GM12878 (cell line): Measurements from ENCODE around the gene RUNDC3A. TPM values are rescaled to one million over a fixed set of nuclear protein-coding genes. Genes with fewer than 3 reads are reported as not detected.
A peak's percentile ranks its signal among the peaks of the same experiment; 100 is the strongest.

Experiments used
- ATAC-seq: fragments of 200-7000 bp; cut with Tn5 transposase; 3 replicates; pipeline ENCODE4 v1.9.1; 2020; ENCODE audit warnings: mild to moderate bottlenecking, moderate library complexity
- BruUV-seq: library from RNA; stranded (reverse); fragments of 400-500 nt; replicated peaks from 2 replicates; lab custom pipeline; 2021; lab: Mats Ljungman, UMichigan
- CTCF ChIA-PET: fragments of 300-600 bp; sonication (Branson Sonifier 250); formaldehyde crosslinking; extraction: SDS; loops from one replicate; lab custom pipeline; 2021; ENCODE audit warnings: inconsistent platforms; lab: Yijun Ruan, JAX
- POLR2A ChIA-PET: fragments of 350-600 bp; formaldehyde crosslinking; extraction: SDS; loops from one replicate; lab custom pipeline; 2021; ENCODE audit warnings: inconsistent platforms; lab: Charles Lee
- RAD21 ChIA-PET: fragments of 300-600 bp; sonication (Branson Sonifier 250); formaldehyde crosslinking; loops from one replicate; lab custom pipeline; 2023; ENCODE audit warnings: antibody characterized with exemption; ENCODE audit not compliant: unreplicated experiment; lab: Charles Lee
- SMC1A ChIA-PET: fragments of 300-600 bp; sonication (Branson Sonifier 250); formaldehyde crosslinking; loops from one replicate; lab custom pipeline; 2023; ENCODE audit not compliant: unreplicated experiment, uncharacterized antibody; lab: Charles Lee
- DNase-seq: peaks from one replicate; pipeline ENCODE4 v3.0.0-alpha.2; 2011; ENCODE audit warnings: low read depth, low spot score
- FAIRE-seq: peaks from 3 replicates; lab custom pipeline; 2011; peaks lifted over from hg19 to GRCh38; lab: Jason Lieb, UNC
- H2AFZ ChIP-seq: 2 replicates; pipeline ENCODE4 v1.6.0; 2011; ENCODE audit warnings: low read depth, low read length, control low read depth; ENCODE audit not compliant: control insufficient read depth
- H3K27ac ChIP-seq: 2 replicates; pipeline ENCODE4 v1.5.1; 2011; ENCODE audit warnings: control low read depth; ENCODE audit not compliant: control insufficient read depth, insufficient read depth
- H3K27me3 ChIP-seq, 2 experiments: replicated peaks in 1 of 2; 2 replicates each; pipeline versions ENCODE4 v1.6.0 to v1.6.1; 2011; ENCODE audit warnings: low read length in 1 of 2; ENCODE audit not compliant: control insufficient read depth in 2 of 2, insufficient read depth in 2 of 2
- H3K36me3 ChIP-seq, 2 experiments: 2 replicates each; pipeline ENCODE4 v1.5.1; 2011; ENCODE audit warnings: low read length in 1 of 2; ENCODE audit not compliant: control insufficient read depth in 2 of 2, insufficient read depth in 2 of 2
- H3K4me1 ChIP-seq: 2 replicates; pipeline ENCODE4 v1.6.1; 2011; ENCODE audit warnings: mild to moderate bottlenecking, low read length, moderate library complexity, mixed read lengths; ENCODE audit not compliant: control insufficient read depth, insufficient read depth
- H3K4me2 ChIP-seq: 2 replicates; pipeline ENCODE4 v1.6.0; 2011; ENCODE audit warnings: control low read depth; ENCODE audit not compliant: control insufficient read depth, insufficient read depth
- H3K4me3 ChIP-seq: fragments of 200-600 bp; sonication (generic); 2 replicates; pipeline ENCODE4 v1.5.1; 2016
- H3K79me2 ChIP-seq: 2 replicates; pipeline ENCODE4 v1.6.0; 2011; ENCODE audit warnings: low read length; ENCODE audit not compliant: control insufficient read depth, insufficient read depth
- H3K9ac ChIP-seq: 2 replicates; pipeline ENCODE4 v1.8.0; 2011; ENCODE audit warnings: low read length, control low read depth, mixed read lengths; ENCODE audit not compliant: control insufficient read depth, insufficient read depth
- H3K9me3 ChIP-seq: replicated peaks from 3 replicates; pipeline ENCODE4 v1.5.1; 2011; ENCODE audit warnings: mild to moderate bottlenecking, low read length; ENCODE audit not compliant: control insufficient read depth, insufficient read depth
- H4K20me1 ChIP-seq: 2 replicates; pipeline ENCODE4 v1.6.0; 2011; ENCODE audit not compliant: control insufficient read depth, insufficient read depth
- CHD4 ChIP-seq: fragments of 200-600 bp; sonication (generic); IDR thresholded peaks from 2 replicates; pipeline ENCODE4 v1.6.1; 2016; ENCODE audit warnings: mild to moderate bottlenecking
- HDAC2 ChIP-seq: fragments of 200-600 bp; sonication (generic); IDR thresholded peaks from 2 replicates; pipeline ENCODE4 v1.6.1; 2017
- IRF4 ChIP-seq: IDR thresholded peaks from 2 replicates; pipeline ENCODE4 v1.6.1; 2011; ENCODE audit warnings: low read depth, low read length
- RAD21 ChIP-seq: IDR thresholded peaks from 2 replicates; pipeline ENCODE4 v1.6.1; 2011; ENCODE audit warnings: mild to moderate bottlenecking, low read depth, low read length, moderate library complexity; ENCODE audit not compliant: insufficient read depth
- RBBP5 ChIP-seq: fragments of 200-600 bp; sonication (generic); conservative IDR thresholded peaks from 2 replicates; pipeline ENCODE4 v1.6.1; 2016
- SIN3A ChIP-seq: IDR thresholded peaks from 2 replicates; pipeline ENCODE4 v1.6.1; 2012; ENCODE audit warnings: low read depth, low read length, improper control_type of control experiment
- SMARCA5 ChIP-seq: fragments of 450-650 bp; IDR thresholded peaks from 2 replicates; pipeline ENCODE4 v1.6.1; 2017; ENCODE audit warnings: mild to moderate bottlenecking
- SMC3 ChIP-seq: IDR thresholded peaks from 2 replicates; pipeline ENCODE4 v1.6.1; 2011; ENCODE audit warnings: low read length, improper control_type of control experiment, borderline replicate concordance
- TAF1 ChIP-seq: IDR thresholded peaks from 2 replicates; pipeline ENCODE4 v1.6.1; 2011; ENCODE audit warnings: mild to moderate bottlenecking, low read depth, low read length, borderline replicate concordance
- TCF3 ChIP-seq: IDR thresholded peaks from 2 replicates; pipeline ENCODE4 v1.6.1; 2012; ENCODE audit warnings: low read depth, mild to moderate bottlenecking, low read length, borderline replicate concordance; ENCODE audit not compliant: insufficient read depth
- YY1 ChIP-seq: IDR thresholded peaks from 2 replicates; pipeline ENCODE4 v1.6.1; 2011; ENCODE audit warnings: low read depth, mild to moderate bottlenecking, low read length
- WGBS: methylation state at CpG from one replicate; pipeline ENCODE4 v1.1.6; 2016; ENCODE audit warnings: low lambda C conversion rate; ENCODE audit not compliant: insufficient replicate concordance, insufficient coverage; ENCODE audit errors: missing lambda C conversion rate; 5-methylcytosine and 5-hydroxymethylcytosine counted together
- in situ Hi-C: fragments of 300-500 bp; cut with MboI; formaldehyde crosslinking; loops from 9 replicates; pipeline ENCODE4 v1.14.3; 2018; ENCODE audit warnings: mixed read lengths
- intact Hi-C: fragments of 100-400 bp; cut with micrococcal nuclease; formaldehyde crosslinking; loops from one replicate; pipeline ENCODE4 v1.14.2; 2022; ENCODE audit not compliant: unreplicated experiment
- polyA plus RNA-seq, 11 experiments: library from polyadenylated mRNA; depleted of rRNA in 4 of 11; unstranded in 6 of 11; stranded (reverse) in 5 of 11; fragments of >200 nt; fragmentation: Nextera tagmentation in 4 of 11; fragmentation: Illumina TruSeq in 1 of 11; extraction: Ambion mirVana in 4 of 11; extraction: Trizol in 1 of 11; gene quantifications; 1 replicate in 1 of 11; 2 replicates in 10 of 11; pipeline versions ENCODE4 v1.2.1 to v1.2.3, GENCODE V29; 2011 to 2016; ENCODE audit warnings: inconsistent platforms in 2 of 11, missing spikeins in 2 of 11, low read depth in 1 of 11
- total RNA-seq, 4 experiments: library from RNA; depleted of rRNA in 3 of 4; stranded (reverse); fragments of >200 nt in 3 of 4; fragmentation: Illumina TruSeq in 1 of 4; extraction: Trizol in 1 of 4; gene quantifications; 2 replicates each; pipeline versions ENCODE4 v1.2.1 to v1.2.3, GENCODE V29; 2013 to 2021
- TF ChIP-seq, protein P1 (sequence below): fragments of 450-650 bp; formaldehyde crosslinking; IDR thresholded peaks from 2 replicates; pipeline ENCODE4 v1.5.0; 2022; ENCODE audit warnings: mild to moderate bottlenecking, missing genetic modification characterization
- TF ChIP-seq, protein P2 (sequence below): IDR thresholded peaks from 2 replicates; pipeline ENCODE4 v1.6.1; 2012; ENCODE audit warnings: low read depth, low read length, improper control_type of control experiment
- TF ChIP-seq, protein P3 (sequence below), 3 experiments: IDR thresholded peaks in 2 of 3; conservative IDR thresholded peaks in 1 of 3; 2 replicates each; pipeline ENCODE4 v1.5.1; 2011; ENCODE audit warnings: low read depth in 3 of 3, low read length in 3 of 3, mild to moderate bottlenecking in 3 of 3, control low read depth in 2 of 3, moderate library complexity in 2 of 3, inconsistent platforms in 1 of 3, mixed read lengths in 1 of 3; ENCODE audit not compliant: control insufficient read depth in 2 of 3, insufficient read depth in 1 of 3; ENCODE audit errors: extremely low read depth in 1 of 3

RUNDC3A gene
- total and polyA plus RNA-seq, 10 of the 15 experiments (the other 5 are each of a cell fraction or from before 2014, with no cell fraction given), result 0.07 to 0.17 TPM; not detected in 8

DNA sequence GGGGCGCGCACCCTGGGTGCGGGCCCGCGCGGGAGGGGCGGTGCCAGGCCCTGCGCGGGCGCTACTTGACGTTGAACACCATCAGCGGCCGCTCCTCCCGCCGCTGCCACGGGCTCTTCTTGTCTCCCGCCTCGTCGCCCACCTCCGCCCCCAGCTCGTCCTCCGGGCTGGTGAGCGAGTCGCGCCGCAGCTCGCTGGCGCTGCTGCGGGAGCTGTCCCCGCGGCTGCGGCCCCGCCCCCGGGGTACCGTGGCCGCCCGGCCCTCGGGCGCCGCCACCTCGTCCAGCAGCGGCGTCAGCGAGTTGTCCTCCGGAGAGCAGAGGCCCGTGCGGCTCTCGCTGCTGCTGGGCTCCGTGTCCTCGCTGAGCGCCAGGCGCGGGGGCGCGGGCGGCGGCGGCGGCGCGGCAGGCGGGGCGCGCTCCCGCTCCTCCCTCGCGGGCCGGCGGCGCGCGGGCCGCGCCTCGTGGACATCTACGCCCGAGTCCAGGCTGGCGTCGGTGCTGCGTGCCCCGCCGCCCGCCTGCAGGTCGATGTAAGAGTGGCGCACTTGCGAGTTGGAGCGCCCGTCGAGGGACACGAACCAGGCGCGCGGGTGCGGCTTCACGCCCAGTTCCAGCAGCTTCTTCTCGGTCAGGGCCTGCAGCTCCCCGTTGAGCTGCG, 45.4 kb downstream of the RUNDC3A start (continued):
- TF ChIP-seq, protein P1, sequence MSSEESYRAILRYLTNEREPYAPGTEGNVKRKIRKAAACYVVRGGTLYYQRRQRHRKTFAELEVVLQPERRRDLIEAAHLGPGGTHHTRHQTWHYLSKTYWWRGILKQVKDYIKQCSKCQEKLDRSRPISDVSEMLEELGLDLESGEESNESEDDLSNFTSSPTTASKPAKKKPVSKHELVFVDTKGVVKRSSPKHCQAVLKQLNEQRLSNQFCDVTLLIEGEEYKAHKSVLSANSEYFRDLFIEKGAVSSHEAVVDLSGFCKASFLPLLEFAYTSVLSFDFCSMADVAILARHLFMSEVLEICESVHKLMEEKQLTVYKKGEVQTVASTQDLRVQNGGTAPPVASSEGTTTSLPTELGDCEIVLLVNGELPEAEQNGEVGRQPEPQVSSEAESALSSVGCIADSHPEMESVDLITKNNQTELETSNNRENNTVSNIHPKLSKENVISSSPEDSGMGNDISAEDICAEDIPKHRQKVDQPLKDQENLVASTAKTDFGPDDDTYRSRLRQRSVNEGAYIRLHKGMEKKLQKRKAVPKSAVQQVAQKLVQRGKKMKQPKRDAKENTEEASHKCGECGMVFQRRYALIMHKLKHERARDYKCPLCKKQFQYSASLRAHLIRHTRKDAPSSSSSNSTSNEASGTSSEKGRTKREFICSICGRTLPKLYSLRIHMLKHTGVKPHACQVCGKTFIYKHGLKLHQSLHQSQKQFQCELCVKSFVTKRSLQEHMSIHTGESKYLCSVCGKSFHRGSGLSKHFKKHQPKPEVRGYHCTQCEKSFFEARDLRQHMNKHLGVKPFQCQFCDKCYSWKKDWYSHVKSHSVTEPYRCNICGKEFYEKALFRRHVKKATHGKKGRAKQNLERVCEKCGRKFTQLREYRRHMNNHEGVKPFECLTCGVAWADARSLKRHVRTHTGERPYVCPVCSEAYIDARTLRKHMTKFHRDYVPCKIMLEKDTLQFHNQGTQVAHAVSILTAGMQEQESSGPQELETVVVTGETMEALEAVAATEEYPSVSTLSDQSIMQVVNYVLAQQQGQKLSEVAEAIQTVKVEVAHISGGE (CRISPR knock-in tag), result no peak
- TF ChIP-seq TCF3, result no peak
- TF ChIP-seq, protein P2, sequence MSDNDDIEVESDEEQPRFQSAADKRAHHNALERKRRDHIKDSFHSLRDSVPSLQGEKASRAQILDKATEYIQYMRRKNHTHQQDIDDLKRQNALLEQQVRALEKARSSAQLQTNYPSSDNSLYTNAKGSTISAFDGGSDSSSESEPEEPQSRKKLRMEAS, result 0 out of 2 replicates have a peak, but pooled peaks have one; percentile 14

DNA sequence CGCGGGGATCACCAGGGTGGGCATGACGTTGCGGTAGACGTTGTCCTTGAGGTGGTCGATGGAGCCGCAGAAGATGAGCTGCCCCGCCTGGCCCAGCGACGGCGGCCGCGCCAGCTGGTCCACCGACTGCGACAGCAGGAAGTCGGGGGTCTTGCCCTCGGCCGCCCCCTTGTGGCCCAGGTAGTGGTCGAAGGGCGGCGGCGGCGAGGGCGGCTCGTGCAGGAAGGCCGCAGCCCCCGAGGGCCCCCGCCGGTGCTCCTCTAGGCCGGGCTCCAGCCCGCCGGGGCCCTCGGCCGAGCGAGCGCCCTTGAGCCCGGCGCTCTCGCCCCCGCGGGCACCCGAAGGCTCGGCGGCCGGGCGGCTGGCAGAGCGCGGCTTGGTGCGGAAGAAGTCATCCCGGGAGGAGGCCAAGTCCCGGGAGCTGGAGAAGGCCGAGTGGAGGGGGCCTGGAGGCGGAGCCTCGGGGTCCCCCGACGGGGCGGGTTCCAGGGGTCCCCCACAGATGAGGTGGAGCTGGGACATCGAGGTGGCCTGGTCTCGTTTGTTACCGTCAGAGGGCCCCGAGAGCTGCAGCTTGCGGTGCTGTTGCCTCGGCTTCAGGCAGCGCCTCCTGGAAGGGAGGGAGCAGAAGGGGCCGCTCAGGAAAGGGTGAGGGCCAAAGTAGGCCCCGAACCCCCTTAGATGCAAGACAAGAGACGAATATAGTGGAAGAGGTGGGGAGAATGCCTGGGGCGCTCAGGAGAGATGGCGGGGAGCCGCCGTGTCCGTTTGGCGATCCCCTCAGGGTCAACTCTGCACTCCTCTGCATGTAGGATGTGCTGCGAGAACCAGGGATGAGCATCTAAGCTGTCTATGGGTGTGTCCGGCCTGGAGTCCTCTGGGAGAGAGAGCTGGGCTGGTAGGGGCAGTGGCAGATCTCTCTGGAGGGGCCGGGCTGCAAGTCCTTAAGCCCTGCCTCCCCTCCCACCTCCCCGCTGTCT, 46.5 kb downstream of the RUNDC3A start:
- in situ Hi-C loops (no loop called here), intact Hi-C loops (no loop called here)
- DNase-seq, result no peak
- peaks cover 8% of the 10 kb centered on the region for H3K4me1 ChIP-seq
- ChIA-PET POLR2A (interaction anchor here (0.6 kb wide), 1 partner anchor 148 kb away, joined by 6 read pairs; no protein-coding TSS in a partner anchor), RAD21 (interaction anchor here (0.9 to 1.6 kb wide), 4 partner anchors 9 to 168 kb away, joined by 3 to 4 read pairs (median 3); partner anchors contain the start of gene FAM171A2), SMC1A (no interaction called here), CTCF (interaction anchor here (1.0 to 1.8 kb wide), 5 partner anchors 8 to 145 kb away, joined by 3 to 6 read pairs (median 5); partner anchors contain the start of genes FAM171A2 and GRN)
- no peak overlapping the region for H2AFZ ChIP-seq
- 30% methylated on average over 67 of the region's 77 CpGs for WGBS
- no peak overlapping the region for H3K27ac ChIP-seq
- peak; percentile 46 for ATAC-seq
- H3K79me2 ChIP-seq, result peaks cover 4% of the 10 kb centered on the region
- H3K4me2 ChIP-seq, result peak overlapping the region; percentile 48; the same call in 1 of the 2 replicates
- peaks cover 14 to 17% of the 10 kb centered on the region in 2 experiments; a peak in 3 of 4 replicates for H3K36me3 ChIP-seq
- no peak overlapping the region for H3K9ac ChIP-seq
- no peak for FAIRE-seq
- H3K9me3 ChIP-seq, result no peaks in the 10 kb centered on the region
- H3K27me3 ChIP-seq, result no peaks in the 10 kb centered on the region; a peak in 1 of 4 replicates
- no TSS peak for BruUV-seq
- H4K20me1 ChIP-seq, result no peaks in the 10 kb centered on the region
- H3K4me3 ChIP-seq, result no peak overlapping the region
- TF ChIP-seq, protein P3, sequence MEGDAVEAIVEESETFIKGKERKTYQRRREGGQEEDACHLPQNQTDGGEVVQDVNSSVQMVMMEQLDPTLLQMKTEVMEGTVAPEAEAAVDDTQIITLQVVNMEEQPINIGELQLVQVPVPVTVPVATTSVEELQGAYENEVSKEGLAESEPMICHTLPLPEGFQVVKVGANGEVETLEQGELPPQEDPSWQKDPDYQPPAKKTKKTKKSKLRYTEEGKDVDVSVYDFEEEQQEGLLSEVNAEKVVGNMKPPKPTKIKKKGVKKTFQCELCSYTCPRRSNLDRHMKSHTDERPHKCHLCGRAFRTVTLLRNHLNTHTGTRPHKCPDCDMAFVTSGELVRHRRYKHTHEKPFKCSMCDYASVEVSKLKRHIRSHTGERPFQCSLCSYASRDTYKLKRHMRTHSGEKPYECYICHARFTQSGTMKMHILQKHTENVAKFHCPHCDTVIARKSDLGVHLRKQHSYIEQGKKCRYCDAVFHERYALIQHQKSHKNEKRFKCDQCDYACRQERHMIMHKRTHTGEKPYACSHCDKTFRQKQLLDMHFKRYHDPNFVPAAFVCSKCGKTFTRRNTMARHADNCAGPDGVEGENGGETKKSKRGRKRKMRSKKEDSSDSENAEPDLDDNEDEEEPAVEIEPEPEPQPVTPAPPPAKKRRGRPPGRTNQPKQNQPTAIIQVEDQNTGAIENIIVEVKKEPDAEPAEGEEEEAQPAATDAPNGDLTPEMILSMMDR (IDR thresholded peaks at IDR 0.05 in 2 of 3, conservative IDR thresholded peaks at IDR 0.05 in 1 of 3; ENCODE audit: control insufficient read depth in 2 of 3, extremely low read depth in 1 of 3, insufficient read depth in 1 of 3, low read depth in 3 of 3, low read length in 3 of 3), result peak; percentile 36 to 62 (median 39)
- TF ChIP-seq SMC3, result peak; percentile 15; the same call in 1 of the 2 replicates
- no peak for TF ChIP-seq CHD4
- TF ChIP-seq YY1, result peak; percentile 42; the same call in 1 of the 2 replicates
- TF ChIP-seq SIN3A, result no peak
- TF ChIP-seq RBBP5, result no peak
- TF ChIP-seq IRF4, result no peak
- no peak for TF ChIP-seq TAF1
- peak; percentile 31; the same call in 1 of the 2 replicates for TF ChIP-seq SMARCA5
- 0 out of 2 replicates have a peak, but pooled peaks have one; percentile 30 for TF ChIP-seq RAD21
- no peak for TF ChIP-seq HDAC2
